Mucosa of rectum (tissue), 2 donors: ENCODE measurements around the gene HECW1.

Experiments used
- H3K27ac ChIP-seq, 2 donors: one replicate each; pipeline ENCODE4 v1.7.0; 2013; ENCODE audit warnings: inconsistent platforms in 2 of 2, low read depth in 2 of 2, low read length in 2 of 2
- H3K27me3 ChIP-seq, 2 donors: one replicate each; pipeline ENCODE4 v1.7.0; 2013; ENCODE audit warnings: low read length in 2 of 2; ENCODE audit not compliant: control insufficient read depth in 2 of 2, insufficient read depth in 2 of 2
- H3K36me3 ChIP-seq, 2 donors: one replicate each; pipeline ENCODE4 v1.7.0; 2013; ENCODE audit warnings: low read length in 2 of 2; ENCODE audit not compliant: control insufficient read depth in 2 of 2, insufficient read depth in 2 of 2
- H3K4me1 ChIP-seq, 2 donors: one replicate each; pipeline ENCODE4 v1.7.0; 2013; ENCODE audit warnings: low read length in 2 of 2, mild to moderate bottlenecking in 1 of 2; ENCODE audit not compliant: control insufficient read depth in 2 of 2, insufficient read depth in 2 of 2
- H3K4me3 ChIP-seq, 2 donors: one replicate each; pipeline ENCODE4 v1.7.0; 2013; ENCODE audit warnings: low read length in 2 of 2
- H3K9ac ChIP-seq, 2 donors: one replicate each; pipeline ENCODE4 v1.7.0; 2013; ENCODE audit warnings: low read length in 2 of 2, low read depth in 1 of 2, mild to moderate bottlenecking in 1 of 2
- H3K9me3 ChIP-seq, 2 donors: one replicate each; pipeline ENCODE4 v1.7.0; 2013; ENCODE audit warnings: low read length in 2 of 2; ENCODE audit not compliant: control insufficient read depth in 2 of 2
- donor health status: healthy.
- donor health status: Normal muscosa, but diverticular disease.

Gene HECW1

GRCh38 chr7:43298617-43299016, 186.2 kb downstream of the HECW1 start:
- H3K27ac ChIP-seq: no peak overlapping the region
- H3K4me3 ChIP-seq: no peak overlapping the region
- no peaks in the 10 kb centered on the region for H3K9me3 ChIP-seq
- no peaks in the 10 kb centered on the region for H3K36me3 ChIP-seq
- H3K9ac ChIP-seq: no peak overlapping the region
- no peaks in the 10 kb centered on the region for H3K4me1 ChIP-seq
- H3K27me3 ChIP-seq: no peaks in the 10 kb centered on the region

- no peaks in the 10 kb centered on the region for H3K4me1 ChIP-seq
- H3K27ac ChIP-seq: no peak overlapping the region
- no peaks in the 10 kb centered on the region for H3K27me3 ChIP-seq
- no peak overlapping the region for H3K9ac ChIP-seq
- H3K4me3 ChIP-seq: no peak overlapping the region
- H3K36me3 ChIP-seq: no peaks in the 10 kb centered on the region
- no peaks in the 10 kb centered on the region for H3K9me3 ChIP-seq
Observed at GRCh38 chr7:43300121-43300520, 187.7 kb downstream of the HECW1 start.

- no peaks in the 10 kb centered on the region for H3K36me3 ChIP-seq
- H3K4me3 ChIP-seq: no peak overlapping the region
- H3K27ac ChIP-seq: no peak overlapping the region
Observed at GRCh38 chr7:43302211-43302711, 189.8 kb downstream of the HECW1 start.

GRCh38 chr7:43302773-43303460, 190.5 kb downstream of the HECW1 start:
- Histone ChIP-seq H3K4me3 (no peak overlapping the region), H3K9ac (no peak overlapping the region), H3K36me3 (no peaks in the 10 kb centered on the region), H3K4me1 (no peaks in the 10 kb centered on the region), H3K27ac (no peak overlapping the region), H3K9me3 (no peaks in the 10 kb centered on the region), H3K27me3 (no peaks in the 10 kb centered on the region)

More at GRCh38 chr7:43302211-43302711, 189.8 kb downstream of the HECW1 start:
- H3K9me3 ChIP-seq: no peaks in the 10 kb centered on the region
- no peak overlapping the region for H3K9ac ChIP-seq
- no peaks in the 10 kb centered on the region for H3K27me3 ChIP-seq
- H3K4me1 ChIP-seq: no peaks in the 10 kb centered on the region

DNA sequence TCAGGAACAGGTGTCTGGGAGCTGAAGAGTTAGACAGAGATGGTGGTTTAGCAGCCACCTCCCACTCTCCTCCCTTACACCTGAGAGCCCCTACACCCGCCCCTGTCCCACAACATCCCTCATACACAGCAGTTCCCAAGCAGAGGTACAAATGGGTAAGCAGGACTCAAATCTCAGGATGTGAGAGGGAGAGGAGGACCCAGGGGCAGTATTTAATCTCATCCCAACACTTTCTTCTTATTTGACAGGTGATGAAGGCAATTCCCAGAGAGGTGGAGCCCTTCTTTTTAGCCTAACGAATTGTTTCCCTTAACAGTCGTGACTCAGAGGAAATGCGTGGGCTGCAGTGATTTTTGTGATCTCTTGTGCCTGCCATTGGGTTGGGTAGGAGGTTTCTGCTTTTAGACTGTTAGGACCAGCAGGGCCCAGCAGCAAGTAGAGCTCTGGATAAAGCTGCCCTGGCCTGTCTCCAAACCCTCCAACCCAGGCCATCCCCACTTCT, 191.3 kb downstream of the HECW1 start:
- no peak overlapping the region for H3K27ac ChIP-seq
- no peak overlapping the region for H3K4me3 ChIP-seq
- no peaks in the 10 kb centered on the region for H3K9me3 ChIP-seq
- H3K27me3 ChIP-seq: no peaks in the 10 kb centered on the region
- no peak overlapping the region for H3K9ac ChIP-seq
- no peaks in the 10 kb centered on the region for H3K4me1 ChIP-seq
- H3K36me3 ChIP-seq: no peaks in the 10 kb centered on the region

GRCh38 chr7:43306404-43306803, 194.0 kb downstream of the HECW1 start:
- no peaks in the 10 kb centered on the region for H3K36me3 ChIP-seq
- H3K4me1 ChIP-seq: no peaks in the 10 kb centered on the region
- H3K9ac ChIP-seq: no peak overlapping the region
- no peaks in the 10 kb centered on the region for H3K9me3 ChIP-seq
- no peaks in the 10 kb centered on the region for H3K27me3 ChIP-seq
- H3K4me3 ChIP-seq: no peak overlapping the region
- no peak overlapping the region for H3K27ac ChIP-seq

DNA sequence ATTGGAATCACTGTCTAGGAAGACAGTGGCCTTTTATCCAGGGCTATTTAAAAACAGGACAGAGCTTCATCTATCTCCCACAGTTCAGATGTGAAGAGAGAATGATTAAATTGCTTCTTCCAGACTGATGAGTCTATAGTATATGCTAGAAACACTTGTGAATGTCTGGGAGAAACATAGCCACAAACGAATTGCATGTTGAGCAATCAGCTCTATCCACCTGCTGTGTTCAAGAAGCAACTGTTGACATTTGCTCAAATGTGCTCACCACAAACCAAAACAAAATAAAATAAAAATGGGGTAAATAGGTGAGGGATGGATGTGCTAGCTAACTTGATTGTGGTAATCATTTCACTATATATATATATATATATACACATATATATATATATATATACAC, 195.1 kb downstream of the HECW1 start:
- H3K9me3 ChIP-seq: no peaks in the 10 kb centered on the region
- no peak overlapping the region for H3K4me3 ChIP-seq
- no peak overlapping the region for H3K9ac ChIP-seq
- H3K4me1 ChIP-seq: no peaks in the 10 kb centered on the region
- H3K27ac ChIP-seq: no peak overlapping the region
- H3K27me3 ChIP-seq: no peaks in the 10 kb centered on the region
- H3K36me3 ChIP-seq: no peaks in the 10 kb centered on the region

GRCh38 chr7:43308913-43309705, 196.7 kb downstream of the HECW1 start:
- Histone ChIP-seq H3K36me3 (no peaks in the 10 kb centered on the region), H3K9me3 (no peaks in the 10 kb centered on the region), H3K4me3 (no peak overlapping the region), H3K27me3 (no peaks in the 10 kb centered on the region), H3K9ac (no peak overlapping the region), H3K4me1 (no peaks in the 10 kb centered on the region), H3K27ac (no peak overlapping the region)

DNA sequence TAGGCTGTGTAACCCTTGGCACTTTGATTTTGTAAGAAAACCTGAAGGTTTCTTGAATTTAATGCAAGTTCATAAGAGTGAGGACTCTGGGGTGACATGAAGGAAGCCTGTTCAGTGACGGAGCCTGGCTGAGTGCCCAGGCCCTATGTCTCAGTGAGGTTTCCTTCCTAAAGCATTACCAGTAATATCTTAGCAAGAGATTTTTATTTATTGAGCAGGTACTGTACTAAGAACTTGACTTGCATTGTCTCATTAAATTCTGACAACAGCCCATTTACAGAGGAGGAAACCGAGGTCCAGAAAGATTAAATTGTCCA, 197.2 kb downstream of the HECW1 start:
- Histone ChIP-seq H3K9me3 (no peaks in the 10 kb centered on the region), H3K27ac (no peak overlapping the region)

DNA sequence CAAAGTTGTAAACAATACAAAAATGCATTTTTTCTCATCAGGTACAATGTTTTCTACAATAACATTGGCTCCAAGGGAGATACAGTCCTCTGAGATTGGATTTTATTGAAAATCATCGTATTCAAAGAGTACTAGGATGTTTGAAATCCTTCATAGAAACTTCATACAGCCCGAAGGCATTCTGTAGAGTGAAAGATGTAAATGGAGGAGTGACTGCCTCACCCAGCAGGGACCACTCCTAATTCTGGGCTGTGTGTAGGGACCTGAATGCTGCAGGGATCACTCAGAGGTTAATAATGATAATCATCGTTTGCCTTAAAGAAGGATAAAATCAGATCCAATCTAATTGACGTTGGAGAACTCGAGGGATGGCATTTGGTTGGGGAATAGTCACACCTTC, 198.6 kb downstream of the HECW1 start:
- Histone ChIP-seq H3K9me3 (no peaks in the 10 kb centered on the region), H3K27me3 (no peaks in the 10 kb centered on the region), H3K4me1 (no peaks in the 10 kb centered on the region), H3K9ac (no peak overlapping the region), H3K36me3 (no peaks in the 10 kb centered on the region), H3K4me3 (no peak overlapping the region), H3K27ac (no peak overlapping the region)

More for the DNA sequence above, 197.2 kb downstream of the HECW1 start:
- H3K9ac ChIP-seq: no peak overlapping the region
- H3K4me1 ChIP-seq: no peaks in the 10 kb centered on the region
- H3K4me3 ChIP-seq: no peak overlapping the region
- H3K27me3 ChIP-seq: no peaks in the 10 kb centered on the region
- no peaks in the 10 kb centered on the region for H3K36me3 ChIP-seq
